Measurements from ENCODE around the gene ATP2A3. TPM values are rescaled to one million over a fixed set of nuclear protein-coding genes. Genes with fewer than 3 reads are reported as not detected.
"Not testable (repeated sequence)": the region's sequence is repeated elsewhere in the genome, so short reads cannot be mapped to it uniquely, and the experiment has no call there.

ATP2A3 gene
- polyA plus RNA-seq, 4 donors = 5.8 to 83.0 (median 24.4) TPM

DNA sequence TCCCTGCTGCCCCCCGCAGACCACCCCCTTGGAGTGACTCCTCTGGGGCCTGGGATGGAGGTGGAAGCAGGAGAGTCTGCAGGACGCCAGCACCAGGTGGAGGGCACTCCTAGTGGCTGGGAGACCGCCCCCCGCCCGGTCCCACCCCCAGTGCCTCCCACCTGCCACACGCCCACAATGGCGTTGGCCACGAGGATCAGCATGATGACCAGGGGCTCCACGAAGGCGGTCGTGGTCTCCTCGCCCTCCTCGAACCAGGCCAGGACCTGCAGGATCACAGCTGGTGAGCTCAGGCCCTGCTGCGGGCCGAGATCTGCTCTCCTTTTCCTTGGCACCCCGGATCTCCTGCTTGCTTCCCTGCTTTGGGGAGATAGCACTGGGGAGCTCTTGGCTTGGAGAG is 12.8 kb downstream of the ATP2A3 start:
- Histone ChIP-seq H3K9me3 (ENCODE audit: control insufficient read depth in 2 of 2, insufficient read depth in 1 of 2, low read depth in 1 of 2, low read length in 1 of 2) (no peaks in the 10 kb centered on the region), H3K4me3 (ENCODE audit: low read depth in 1 of 3, low read length in 3 of 3) (no peak overlapping the region), H3K27me3 (ENCODE audit: control insufficient read depth in 3 of 3, insufficient read depth in 3 of 3, low read length in 3 of 3) (no peaks in the 10 kb centered on the region), H3K27ac (ENCODE audit: low read depth in 1 of 3, low read length in 2 of 3) (no peak overlapping the region), H3K36me3 (ENCODE audit: control insufficient read depth in 3 of 3, insufficient read depth in 2 of 3, low read depth in 1 of 3, low read length in 3 of 3) (peaks cover 0 to 49% (median 4%) of the 10 kb centered on the region in 3 donors), H3K4me1 (ENCODE audit: control insufficient read depth in 3 of 3, insufficient read depth in 2 of 3, low read depth in 1 of 3, low read length in 2 of 3) (no peaks in the 10 kb centered on the region)
- 81 to 91% (median 89%) methylated on average over 13 to 16 of the region's 16 CpGs for WGBS, 3 donors
- no peak for DNase-seq
- no peak for FAIRE-seq

DNA sequence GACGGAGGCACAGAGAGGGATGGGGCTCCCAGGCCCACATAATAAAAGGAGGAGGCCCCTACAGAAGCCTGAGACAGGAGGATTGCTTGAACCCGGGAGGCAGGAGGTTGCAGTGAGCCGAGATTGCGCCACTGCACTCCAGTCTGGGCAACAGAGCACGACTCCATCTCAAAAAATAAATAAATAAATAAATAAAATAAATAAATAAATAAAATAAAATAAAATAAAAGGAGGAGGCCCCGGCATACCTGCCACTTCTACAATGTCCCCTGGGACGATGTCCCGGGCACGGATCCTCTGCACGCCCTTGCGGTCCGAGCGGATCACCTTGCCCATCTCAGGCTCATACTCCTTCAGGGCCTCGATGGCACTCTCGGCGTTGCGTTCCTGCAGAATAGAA is 13.2 kb downstream of the ATP2A3 start:
- no peak for FAIRE-seq
- no peak overlapping the region for H3K4me3 ChIP-seq (ENCODE audit: low read depth in 1 of 3, low read length in 3 of 3)
- H3K36me3 ChIP-seq (ENCODE audit: control insufficient read depth in 3 of 3, insufficient read depth in 2 of 3, low read depth in 1 of 3, low read length in 3 of 3) = peaks cover 0 to 46% (median 4%) of the 10 kb centered on the region in 3 donors
- WGBS, 3 donors = 94 to 97% (median 96%) methylated on average over 17 of the region's 17 CpGs
- no peak for DNase-seq
- H3K27me3 ChIP-seq (ENCODE audit: control insufficient read depth in 3 of 3, insufficient read depth in 3 of 3, low read length in 3 of 3) = no peaks in the 10 kb centered on the region
- H3K4me1 ChIP-seq (ENCODE audit: control insufficient read depth in 3 of 3, insufficient read depth in 2 of 3, low read depth in 1 of 3, low read length in 2 of 3) = no peaks in the 10 kb centered on the region
- H3K27ac ChIP-seq (ENCODE audit: low read depth in 1 of 3, low read length in 2 of 3) = no peak overlapping the region
- H3K9me3 ChIP-seq (ENCODE audit: control insufficient read depth in 2 of 2, insufficient read depth in 1 of 2, low read depth in 1 of 2, low read length in 1 of 2) = no peaks in the 10 kb centered on the region

DNA sequence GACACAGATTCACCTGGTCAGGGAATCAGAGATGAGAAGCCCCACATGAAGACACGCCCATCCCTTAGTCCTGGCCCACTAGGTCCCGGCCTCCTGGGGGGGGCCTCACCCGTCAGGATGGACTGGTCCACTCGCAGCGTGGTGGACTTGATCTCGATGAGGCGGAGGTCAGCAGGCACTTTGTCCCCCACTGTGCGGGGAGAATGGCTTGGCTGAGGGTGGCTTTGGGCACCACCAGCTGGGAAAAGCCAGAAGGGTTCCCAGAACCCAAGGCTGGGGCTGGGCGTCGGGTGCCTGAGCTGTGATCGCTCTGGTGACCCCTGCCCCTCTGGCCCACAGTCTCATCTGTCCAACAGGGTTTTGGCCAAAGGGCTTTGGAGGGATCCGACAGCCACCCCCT is 13.7 kb downstream of the ATP2A3 start:
- WGBS, 3 donors = 91 to 94% (median 94%) methylated on average over 11 to 12 of the region's 12 CpGs
- Histone ChIP-seq H3K9me3 (ENCODE audit: control insufficient read depth in 2 of 2, insufficient read depth in 1 of 2, low read depth in 1 of 2, low read length in 1 of 2) (no peaks in the 10 kb centered on the region), H3K27ac (ENCODE audit: low read depth in 1 of 3, low read length in 2 of 3) (no peak overlapping the region), H3K36me3 (ENCODE audit: control insufficient read depth in 3 of 3, insufficient read depth in 2 of 3, low read depth in 1 of 3, low read length in 3 of 3) (peaks cover 0 to 51% (median 4%) of the 10 kb centered on the region in 3 donors), H3K4me3 (ENCODE audit: low read depth in 1 of 3, low read length in 3 of 3) (no peak overlapping the region), H3K27me3 (ENCODE audit: control insufficient read depth in 3 of 3, insufficient read depth in 3 of 3, low read length in 3 of 3) (no peaks in the 10 kb centered on the region), H3K4me1 (ENCODE audit: control insufficient read depth in 3 of 3, insufficient read depth in 2 of 3, low read depth in 1 of 3, low read length in 2 of 3) (no peaks in the 10 kb centered on the region)
- no peak for DNase-seq
- FAIRE-seq = no peak

DNA sequence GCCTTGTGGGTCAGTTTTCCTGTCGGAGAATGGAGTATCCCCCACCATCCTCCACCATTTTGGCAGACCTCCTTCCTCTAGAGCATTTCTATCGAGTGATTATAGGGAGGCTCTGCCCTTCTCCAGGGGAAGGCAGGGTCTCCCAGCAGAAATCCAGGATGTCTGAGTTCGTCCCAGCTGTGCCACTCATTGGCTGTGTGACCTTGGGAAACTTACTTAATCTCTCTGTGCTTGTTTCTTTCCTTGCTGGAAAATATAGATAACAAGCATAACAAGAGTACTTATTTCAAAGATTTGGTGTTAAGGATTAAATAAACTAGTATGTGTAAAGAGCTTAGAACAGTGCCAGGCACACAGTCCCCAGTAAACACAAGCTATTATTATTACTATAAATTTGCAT is 14.8 kb downstream of the ATP2A3 start:
- Histone ChIP-seq H3K4me1 (ENCODE audit: control insufficient read depth in 3 of 3, insufficient read depth in 2 of 3, low read depth in 1 of 3, low read length in 2 of 3) (peaks cover 0 to 2% (median 0%) of the 10 kb centered on the region in 3 donors), H3K36me3 (ENCODE audit: control insufficient read depth in 3 of 3, insufficient read depth in 2 of 3, low read depth in 1 of 3, low read length in 3 of 3) (peaks cover 0 to 52% (median 4%) of the 10 kb centered on the region in 3 donors), H3K27me3 (ENCODE audit: control insufficient read depth in 3 of 3, insufficient read depth in 3 of 3, low read length in 3 of 3) (no peaks in the 10 kb centered on the region), H3K9me3 (ENCODE audit: control insufficient read depth in 2 of 2, insufficient read depth in 1 of 2, low read depth in 1 of 2, low read length in 1 of 2) (no peaks in the 10 kb centered on the region), H3K27ac (ENCODE audit: low read depth in 1 of 3, low read length in 2 of 3) (no peak overlapping the region), H3K4me3 (ENCODE audit: low read depth in 1 of 3, low read length in 3 of 3) (no peak overlapping the region)
- DNase-seq = no peak
- WGBS, 3 donors = 64 to 92% (median 89%) methylated on average over 3 of the region's 3 CpGs
- FAIRE-seq = no peak

DNA sequence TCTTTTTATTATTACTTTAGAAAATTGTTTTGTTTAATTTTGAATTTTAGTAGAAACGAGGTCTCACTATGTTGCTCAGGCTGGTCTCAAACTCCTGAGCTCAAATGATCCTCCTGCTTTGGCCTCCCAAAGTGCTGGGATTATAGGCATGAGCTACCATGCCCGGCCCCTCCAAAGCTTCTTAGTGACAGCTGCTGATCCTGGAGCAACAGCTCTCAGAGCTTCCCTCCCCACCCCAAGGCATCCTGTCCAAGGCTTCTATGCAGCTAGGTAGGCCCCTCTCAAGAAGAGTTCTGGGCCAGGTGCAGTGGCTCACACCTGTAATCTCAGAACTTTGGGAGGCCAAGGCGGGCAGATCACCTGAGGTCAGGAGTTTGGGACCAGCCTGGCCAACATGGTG is 15.7 kb downstream of the ATP2A3 start:
- not testable (repeated sequence) for H3K27ac ChIP-seq (ENCODE audit: low read depth in 1 of 3, low read length in 2 of 3); H3K27me3 ChIP-seq (ENCODE audit: control insufficient read depth in 3 of 3, insufficient read depth in 3 of 3, low read length in 3 of 3); DNase-seq; FAIRE-seq; H3K4me1 ChIP-seq (ENCODE audit: control insufficient read depth in 3 of 3, insufficient read depth in 2 of 3, low read depth in 1 of 3, low read length in 2 of 3); H3K9me3 ChIP-seq (ENCODE audit: control insufficient read depth in 2 of 2, insufficient read depth in 1 of 2, low read depth in 1 of 2, low read length in 1 of 2); H3K4me3 ChIP-seq (ENCODE audit: low read depth in 1 of 3, low read length in 3 of 3)
- 88 to 90% (median 89%) methylated on average over 3 of the region's 3 CpGs for WGBS, 3 donors
- peaks cover 0 to 58% (median 4%) of the 10 kb centered on the region in 3 donors for H3K36me3 ChIP-seq (ENCODE audit: control insufficient read depth in 3 of 3, insufficient read depth in 2 of 3, low read depth in 1 of 3, low read length in 3 of 3)

DNA sequence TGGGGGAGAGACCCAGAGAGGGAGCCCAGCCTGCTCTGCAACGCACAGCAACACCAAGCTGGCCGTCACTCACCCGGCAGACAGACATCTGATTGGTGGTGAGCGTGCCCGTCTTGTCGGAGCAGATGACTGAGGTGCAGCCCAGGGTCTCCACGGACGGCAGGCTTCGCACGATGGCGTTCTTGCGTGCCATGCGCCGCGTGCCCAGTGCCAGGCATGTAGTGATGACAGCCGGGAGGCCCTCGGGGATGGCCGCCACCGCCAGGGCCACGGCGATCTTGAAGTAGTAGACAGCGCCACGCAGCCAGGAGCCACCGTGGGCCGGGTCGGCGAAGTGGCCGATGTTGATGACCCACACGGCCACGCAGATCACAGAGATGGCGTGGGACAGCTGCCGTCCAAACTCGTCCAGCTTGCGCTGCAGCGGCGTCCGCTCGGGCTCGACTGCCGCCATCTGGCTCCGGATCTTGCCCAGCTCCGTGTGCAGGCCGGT is 16.9 kb downstream of the ATP2A3 start:
- no peak for DNase-seq
- FAIRE-seq = no peak
- WGBS, 3 donors = 95 to 96% (median 95%) methylated on average over 39 to 43 of the region's 43 CpGs
- Histone ChIP-seq H3K9me3 (ENCODE audit: control insufficient read depth in 2 of 2, insufficient read depth in 1 of 2, low read depth in 1 of 2, low read length in 1 of 2) (no peaks in the 10 kb centered on the region), H3K4me1 (ENCODE audit: control insufficient read depth in 3 of 3, insufficient read depth in 2 of 3, low read depth in 1 of 3, low read length in 2 of 3) (peaks cover 0 to 8% (median 0%) of the 10 kb centered on the region in 3 donors), H3K27me3 (ENCODE audit: control insufficient read depth in 3 of 3, insufficient read depth in 3 of 3, low read length in 3 of 3) (no peaks in the 10 kb centered on the region), H3K27ac (ENCODE audit: low read depth in 1 of 3, low read length in 2 of 3) (no peak overlapping the region), H3K36me3 (ENCODE audit: control insufficient read depth in 3 of 3, insufficient read depth in 2 of 3, low read depth in 1 of 3, low read length in 3 of 3) (peaks cover 0 to 67% (median 0%) of the 10 kb centered on the region in 3 donors), H3K4me3 (ENCODE audit: low read depth in 1 of 3, low read length in 3 of 3) (no peak overlapping the region)

DNA sequence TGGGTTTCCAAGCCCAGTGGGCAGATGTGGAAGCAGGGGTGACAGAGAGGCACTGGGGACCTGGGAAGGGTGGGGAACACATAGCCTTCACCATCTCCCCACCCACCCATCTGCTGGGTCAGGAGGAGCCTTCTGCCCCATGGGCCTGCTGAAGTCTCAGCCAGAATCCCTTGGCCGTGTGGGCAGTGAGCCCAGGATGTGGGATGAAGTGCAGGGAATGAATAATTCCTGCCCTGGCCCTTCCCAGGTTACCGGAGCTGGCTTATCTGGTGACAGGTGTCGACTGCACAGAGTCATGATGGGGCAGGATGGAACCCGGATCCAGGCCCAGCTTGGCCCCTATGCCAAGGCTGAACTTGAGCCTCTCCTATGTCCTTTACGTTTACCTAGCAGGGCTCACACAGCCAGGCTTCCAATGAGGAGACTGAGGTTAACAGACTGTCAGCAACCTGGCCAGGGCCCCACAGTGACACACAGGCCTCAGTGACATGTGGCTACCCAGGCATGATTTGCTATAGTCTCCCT is 17.5 kb downstream of the ATP2A3 start:
- Histone ChIP-seq H3K27ac (ENCODE audit: low read depth in 1 of 3, low read length in 2 of 3) (no peak overlapping the region), H3K36me3 (ENCODE audit: control insufficient read depth in 3 of 3, insufficient read depth in 2 of 3, low read depth in 1 of 3, low read length in 3 of 3) (peaks cover 0 to 71% (median under 1%) of the 10 kb centered on the region in 3 donors), H3K9me3 (ENCODE audit: control insufficient read depth in 2 of 2, insufficient read depth in 1 of 2, low read depth in 1 of 2, low read length in 1 of 2) (no peaks in the 10 kb centered on the region), H3K4me1 (ENCODE audit: control insufficient read depth in 3 of 3, insufficient read depth in 2 of 3, low read depth in 1 of 3, low read length in 2 of 3) (peaks cover 0 to 8% (median 0%) of the 10 kb centered on the region in 3 donors), H3K27me3 (ENCODE audit: control insufficient read depth in 3 of 3, insufficient read depth in 3 of 3, low read length in 3 of 3) (no peaks in the 10 kb centered on the region), H3K4me3 (ENCODE audit: low read depth in 1 of 3, low read length in 3 of 3) (no peak overlapping the region)
- 30 to 69% (median 32%) methylated on average over 5 of the region's 5 CpGs for WGBS, 3 donors
- DNase-seq (no peak), FAIRE-seq (no peak)

DNA sequence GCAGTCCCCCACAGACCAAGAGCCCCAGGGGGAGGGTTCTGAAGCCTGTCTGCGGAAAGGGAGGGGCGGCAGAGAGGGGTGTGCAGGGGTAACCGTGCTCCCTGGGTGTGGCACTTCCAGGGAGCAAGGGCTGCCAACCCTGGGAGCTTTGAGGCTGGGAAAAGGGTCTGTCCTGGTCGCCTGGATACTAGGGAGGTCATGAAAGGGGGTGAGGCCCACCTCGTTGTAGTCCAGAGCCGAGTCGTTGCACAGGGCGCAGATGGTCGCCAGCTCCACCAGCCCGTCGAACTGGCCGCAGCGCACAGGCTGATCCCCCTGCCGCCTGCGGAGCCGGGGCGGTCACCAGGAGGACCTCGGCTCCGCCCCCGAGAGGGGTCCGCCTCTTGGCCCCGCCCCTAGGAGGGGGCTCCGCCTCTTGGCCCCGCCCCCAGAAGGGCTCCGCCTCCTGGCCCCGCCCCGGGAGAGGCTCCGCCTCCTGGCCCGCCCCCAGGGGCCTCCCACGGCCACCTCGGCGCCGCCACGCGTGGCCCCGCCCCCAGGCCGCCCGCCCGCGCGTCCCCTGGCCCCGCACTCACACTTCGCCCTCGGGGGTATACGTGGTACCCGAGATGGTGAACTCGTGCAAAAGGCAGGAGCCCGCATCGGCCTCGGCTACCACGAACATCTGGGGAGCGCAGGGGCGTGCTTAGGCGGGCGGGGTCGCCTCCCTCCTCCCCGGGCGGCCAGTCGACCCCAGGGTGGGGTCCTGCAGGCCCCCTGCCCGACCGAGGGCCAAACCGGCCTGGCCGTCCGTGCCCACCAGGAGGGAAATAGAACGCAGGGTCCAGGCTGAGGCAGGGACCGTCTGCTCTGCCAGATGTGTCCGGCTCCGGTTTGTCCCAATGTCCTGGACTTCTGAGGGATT is 19.5 kb downstream of the ATP2A3 start:
- H3K4me3 ChIP-seq (ENCODE audit: low read depth in 1 of 3, low read length in 3 of 3) = peak overlapping the region in 2 of 3 donors; percentile 14 to 37
- FAIRE-seq (no peak), DNase-seq (peak; percentile 52 to 80)

More for the DNA sequence above, 19.5 kb downstream of the ATP2A3 start:
- Histone ChIP-seq H3K27me3 (ENCODE audit: control insufficient read depth in 3 of 3, insufficient read depth in 3 of 3, low read length in 3 of 3) (no peaks in the 10 kb centered on the region), H3K36me3 (ENCODE audit: control insufficient read depth in 3 of 3, insufficient read depth in 2 of 3, low read depth in 1 of 3, low read length in 3 of 3) (peaks cover 0 to 77% (median 8%) of the 10 kb centered on the region in 3 donors), H3K27ac (ENCODE audit: low read depth in 1 of 3, low read length in 2 of 3) (no peak overlapping the region), H3K9me3 (ENCODE audit: control insufficient read depth in 2 of 2, insufficient read depth in 1 of 2, low read depth in 1 of 2, low read length in 1 of 2) (no peaks in the 10 kb centered on the region), H3K4me1 (ENCODE audit: control insufficient read depth in 3 of 3, insufficient read depth in 2 of 3, low read depth in 1 of 3, low read length in 2 of 3) (peaks cover 0 to 8% (median 0%) of the 10 kb centered on the region in 3 donors)
- 43 to 49% (median 47%) methylated on average over 46 to 68 of the region's 68 CpGs for WGBS, 3 donors
